HEK293T (cell line): Measurements from ENCODE around the gene SPATA31D1.
"Not testable (repeated sequence)": the region's sequence is repeated elsewhere in the genome, so short reads cannot be mapped to it uniquely, and the experiment has no call there.

ENCODE experiments used
- CTCF ChIA-PET: fragments of 350-600 bp; formaldehyde crosslinking; extraction: SDS; loops from one replicate; lab custom pipeline; 2021; ENCODE audit warnings: antibody characterized with exemption, inconsistent platforms; lab: Yijun Ruan, JAX
- POLR2A ChIA-PET: fragments of 350-600 bp; formaldehyde crosslinking; extraction: SDS; loops from one replicate; lab custom pipeline; 2020; ENCODE audit warnings: antibody characterized with exemption, inconsistent platforms; lab: Yijun Ruan, JAX
- DNase-seq: peaks from one replicate; pipeline ENCODE4 v3.0.0; 2012; ENCODE audit warnings: mixed read lengths; ENCODE audit errors: extremely low spot score
- ARNT ChIP-seq: fragments of 450-650 bp; IDR thresholded peaks from 2 replicates; pipeline ENCODE4 v1.6.1; 2017; ENCODE audit warnings: mild to moderate bottlenecking
- BHLHE40 ChIP-seq: fragments of 450-650 bp; IDR thresholded peaks from 2 replicates; pipeline ENCODE4 v1.6.1; 2016; ENCODE audit warnings: mild to moderate bottlenecking, moderate library complexity, borderline replicate concordance
- CTBP1 ChIP-seq: fragments of 450-650 bp; IDR thresholded peaks from 2 replicates; pipeline ENCODE4 v1.6.1; 2016; ENCODE audit warnings: borderline replicate concordance
- ELF4 ChIP-seq: fragments of 450-650 bp; IDR thresholded peaks from 2 replicates; pipeline ENCODE4 v1.6.1; 2017; ENCODE audit warnings: antibody characterized with exemption
- FOXA1 ChIP-seq: fragments of 450-650 bp; IDR thresholded peaks from 2 replicates; pipeline ENCODE4 v1.6.1; 2016; ENCODE audit warnings: mild to moderate bottlenecking
- FOXK2 ChIP-seq: fragments of 450-650 bp; IDR thresholded peaks from 2 replicates; pipeline ENCODE4 v1.6.1; 2016; ENCODE audit warnings: mild to moderate bottlenecking
- FOXM1 ChIP-seq: fragments of 450-650 bp; IDR thresholded peaks from 2 replicates; pipeline ENCODE4 v1.6.1; 2017; ENCODE audit warnings: mild to moderate bottlenecking, borderline replicate concordance
- HDGF ChIP-seq: fragments of 450-650 bp; IDR thresholded peaks from 2 replicates; pipeline ENCODE4 v1.6.1; 2017; ENCODE audit warnings: antibody characterized with exemption, borderline replicate concordance
- L3MBTL2 ChIP-seq: fragments of 450-650 bp; conservative IDR thresholded peaks from 2 replicates; pipeline ENCODE4 v1.6.1; 2016; ENCODE audit warnings: mild to moderate bottlenecking
- LEF1 ChIP-seq: fragments of 450-650 bp; IDR thresholded peaks from 2 replicates; pipeline ENCODE4 v1.6.1; 2017; ENCODE audit warnings: mild to moderate bottlenecking, borderline replicate concordance
- NFRKB ChIP-seq: fragments of 450-650 bp; IDR thresholded peaks from 2 replicates; pipeline ENCODE4 v1.6.1; 2016; ENCODE audit warnings: mild to moderate bottlenecking, moderate library complexity
- PKNOX1 ChIP-seq: fragments of 450-650 bp; IDR thresholded peaks from 2 replicates; pipeline ENCODE4 v1.6.1; 2016
- SP1 ChIP-seq: fragments of 450-650 bp; IDR thresholded peaks from 2 replicates; pipeline ENCODE4 v1.6.1; 2017
- SUZ12 ChIP-seq: fragments of 450-650 bp; IDR thresholded peaks from 2 replicates; pipeline ENCODE4 v1.6.1; 2016; ENCODE audit warnings: mild to moderate bottlenecking
- TARDBP ChIP-seq: fragments of 450-650 bp; IDR thresholded peaks from 2 replicates; pipeline ENCODE4 v1.6.1; 2016
- ZNF384 ChIP-seq: fragments of 450-650 bp; IDR thresholded peaks from 2 replicates; pipeline ENCODE4 v1.6.1; 2016

Gene SPATA31D1

GRCh38 chr9:81988472-81988871 is at the start of gene SPATA31D1:
Gene SPATA31D1, plus strand, starts transcription at chr9:81988772. Its CDS starts 47 bp downstream, at chr9:81988819.
- POLR2A ChIA-PET, DNase-seq, CTCF ChIA-PET: not testable (repeated sequence)

GRCh38 chr9:81943393-81943792 is 45.2 kb upstream of the SPATA31D1 start, which contains the start of gene SPATA31D3:
Gene SPATA31D3, plus strand, starts transcription at chr9:81943500. Its CDS starts 86 bp downstream, at chr9:81943586.
- DNase-seq, CTCF ChIA-PET, POLR2A ChIA-PET: not testable (repeated sequence)

- CTCF ChIA-PET: interaction anchor here (0.6 kb wide), 1 partner anchor 658 kb away, joined by 4 read pairs; no protein-coding TSS in a partner anchor
- POLR2A ChIA-PET, DNase-seq: not testable (repeated sequence)
Observed at GRCh38 chr9:81948650-81949049, 39.9 kb upstream of the SPATA31D1 start.

- ChIA-PET CTCF (interaction anchor here (0.8 kb wide), 1 partner anchor 388 kb away, joined by 3 read pairs; no protein-coding TSS in a partner anchor), POLR2A (no interaction called here)
- DNase-seq: no peak
- no peak for TF ChIP-seq L3MBTL2
- no peak for TF ChIP-seq FOXK2
- no peak for TF ChIP-seq NFRKB
- TF ChIP-seq HDGF: no peak
- no peak for TF ChIP-seq LEF1
- TF ChIP-seq SP1: no peak
- TF ChIP-seq ZNF384: no peak
- no peak for TF ChIP-seq FOXM1
- no peak for TF ChIP-seq TARDBP
- no peak for TF ChIP-seq ELF4
- no peak for TF ChIP-seq CTBP1
Observed at GRCh38 chr9:81953096-81953495, 35.5 kb upstream of the SPATA31D1 start.

GRCh38 chr9:81955625-81956024 is 32.9 kb upstream of the SPATA31D1 start:
- ChIA-PET POLR2A (no interaction called here), CTCF (no interaction called here)
- TF ChIP-seq SUZ12: no peak
- no peak for TF ChIP-seq ARNT
- TF ChIP-seq SP1: no peak
- DNase-seq: no peak

GRCh38 chr9:81964218-81965171 is 24.1 kb upstream of the SPATA31D1 start:
- ChIA-PET POLR2A (no interaction called here), CTCF (no interaction called here)
- TF ChIP-seq SUZ12 (no peak), TARDBP (no peak), ARNT (no peak), LEF1 (no peak), CTBP1 (no peak), ELF4 (no peak), PKNOX1 (no peak), NFRKB (no peak), FOXA1 (no peak), HDGF (no peak), SP1 (no peak), BHLHE40 (no peak), FOXM1 (no peak), ZNF384 (no peak)
- DNase-seq: no peak

- no peak for DNase-seq
- ChIA-PET POLR2A (no interaction called here), CTCF (no interaction called here)
- TF ChIP-seq FOXM1: no peak
- no peak for TF ChIP-seq TARDBP
- TF ChIP-seq FOXK2: no peak
- no peak for TF ChIP-seq L3MBTL2
- TF ChIP-seq NFRKB: no peak
- no peak for TF ChIP-seq SP1
Observed at GRCh38 chr9:81968026-81968425, 20.5 kb upstream of the SPATA31D1 start.

GRCh38 chr9:81969971-81970370 is 18.6 kb upstream of the SPATA31D1 start:
- ChIA-PET POLR2A (no interaction called here), CTCF (no interaction called here)
- TF ChIP-seq TARDBP (no peak), ZNF384 (no peak), HDGF (no peak), PKNOX1 (no peak), BHLHE40 (no peak), ELF4 (no peak), SP1 (no peak), CTBP1 (no peak), FOXM1 (no peak), FOXK2 (no peak), FOXA1 (no peak), SUZ12 (no peak), LEF1 (no peak), NFRKB (no peak), L3MBTL2 (no peak), ARNT (no peak)
- DNase-seq: no peak
